Peyer's patch (tissue), 4 donors: ENCODE measurements around the gene CCDC85B. TPM values are rescaled to one million over a fixed set of nuclear protein-coding genes. Genes with fewer than 3 reads are reported as not detected.

ENCODE experiments used
- DNase-seq, 3 donors: peaks; one replicate each; pipeline ENCODE4 v3.0.0-alpha.2; 2017 to 2019
- H3K27ac ChIP-seq, 4 donors: fragments of 200-600 bp; sonication (generic); one replicate each; pipeline ENCODE4 v1.5.1; 2016 to 2019
- H3K27me3 ChIP-seq, 2 donors: fragments of 200-600 bp; sonication (generic); one replicate each; pipeline ENCODE4 v1.5.1; 2019
- H3K36me3 ChIP-seq, 3 donors: fragments of 200-600 bp; sonication (generic); one replicate each; pipeline ENCODE4 v1.5.1; 2016 to 2019
- H3K4me1 ChIP-seq, 4 donors: fragments of 200-600 bp; sonication (generic); one replicate each; pipeline ENCODE4 v1.5.1; 2016 to 2019
- H3K4me3 ChIP-seq, 4 donors: fragments of 200-600 bp; sonication (generic); 1 replicate in 3 of 4; 2 replicates in 1 of 4; pipeline ENCODE4 v1.5.1; 2016 to 2019; ENCODE audit warnings: mild to moderate bottlenecking in 1 of 4
- H3K9me3 ChIP-seq, 4 donors: fragments of 200-600 bp; sonication (generic); one replicate each; pipeline ENCODE4 v1.5.1; 2016 to 2019; ENCODE audit warnings: mild to moderate bottlenecking in 1 of 4
- CTCF ChIP-seq, 6 experiments: fragments of 450-650 bp in 4 of 6; fragments of 200-600 bp in 2 of 6; sonication (generic) in 1 of 6; IDR thresholded peaks; one replicate each; pipeline ENCODE4 v1.5.1; 2017 to 2019; ENCODE audit warnings: antibody characterized with exemption in 6 of 6, mild to moderate bottlenecking in 3 of 6, moderate library complexity in 1 of 6
- POLR2A ChIP-seq, 2 donors: fragments of 450-650 bp; IDR thresholded peaks; one replicate each; pipeline ENCODE4 v1.5.1; 2017; ENCODE audit warnings: antibody characterized with exemption in 2 of 2, mild to moderate bottlenecking in 2 of 2, moderate library complexity in 2 of 2
- total RNA-seq, 4 donors: library from RNA; depleted of rRNA; stranded (reverse); fragments of >200 nt; gene quantifications; one replicate each; pipeline ENCODE4 v1.1.0, GENCODE V29; 2016

CCDC85B gene
- total RNA-seq, 4 donors from 2014 or later, result 3.5 to 12.4 (median 7.4) TPM

GRCh38 chr11:65859095-65859811 lies 31.2 kb upstream of the CCDC85B start:
- Histone ChIP-seq H3K4me3 (peak overlapping the region; percentile 80 to 97 (median 90)), H3K36me3 (peaks cover 0 to 47% (median 0%) of the 10 kb centered on the region in 3 donors), H3K4me1 (peaks cover 0 to 46% (median 19%) of the 10 kb centered on the region in 4 donors), H3K27me3 (no peaks in the 10 kb centered on the region), H3K9me3 (no peaks in the 10 kb centered on the region), H3K27ac (peak overlapping the region; percentile 95 to 99 (median 97))
- peak; percentile 98 to 100 (median 100) for DNase-seq
- TF ChIP-seq CTCF (IDR thresholded peaks at IDR 0.05) (peak in 2 of 6 experiments; percentile 7 to 25), POLR2A (IDR thresholded peaks at IDR 0.05) (peak; percentile 83 to 89)

GRCh38 chr11:65859812-65860277 lies 30.6 kb upstream of the CCDC85B start:
- TF ChIP-seq POLR2A (IDR thresholded peaks at IDR 0.05) (no peak), CTCF (IDR thresholded peaks at IDR 0.05) (no peak)
- H3K9me3 ChIP-seq, result no peaks in the 10 kb centered on the region
- DNase-seq, result peak in 2 of 3 donors; percentile 46 to 65
- peak overlapping the region; percentile 80 to 97 (median 90) for H3K4me3 ChIP-seq
- peaks cover 0 to 47% (median 0%) of the 10 kb centered on the region in 3 donors for H3K36me3 ChIP-seq
- no peaks in the 10 kb centered on the region for H3K27me3 ChIP-seq
- H3K27ac ChIP-seq, result peak overlapping the region; percentile 95 to 99 (median 97)
- H3K4me1 ChIP-seq, result peaks cover 0 to 42% (median 19%) of the 10 kb centered on the region in 4 donors

- Histone ChIP-seq H3K4me3 (peak within 1 kb of the TSS; percentile 80 to 97 (median 90)), H3K36me3 (peaks cover 0 to 47% (median 0%) of the 10 kb centered on the region in 3 donors), H3K27me3 (no peaks in the 10 kb centered on the region), H3K4me1 (peaks cover 0 to 35% (median 18%) of the 10 kb centered on the region in 4 donors), H3K27ac (peak within 1 kb of the TSS; percentile 95 to 99 (median 97)), H3K9me3 (no peaks in the 10 kb centered on the region)
- TF ChIP-seq POLR2A (IDR thresholded peaks at IDR 0.05) (peak; percentile 77 to 88), CTCF (IDR thresholded peaks at IDR 0.05) (peak; percentile 88 to 96 (median 93))
- DNase-seq, result peak; percentile 97 to 99 (median 98)
Observed at GRCh38 chr11:65860278-65861164, 30.0 kb upstream of the CCDC85B start, which contains the start of gene MUS81. TSS of gene MUS81 (plus strand) at chr11:65860433. CDS start at chr11:65860754, 321 bp downstream.

- peak in 1 of 3 donors; percentile 54 for DNase-seq
- H3K4me1 ChIP-seq, result peaks cover 0 to 29% (median 12%) of the 10 kb centered on the region in 4 donors
- no peaks in the 10 kb centered on the region for H3K27me3 ChIP-seq
- peak overlapping the region; percentile 95 to 99 (median 97) for H3K27ac ChIP-seq
- H3K4me3 ChIP-seq, result peak overlapping the region; percentile 80 to 97 (median 90)
- TF ChIP-seq POLR2A (IDR thresholded peaks at IDR 0.05) (no peak), CTCF (IDR thresholded peaks at IDR 0.05) (no peak)
- no peaks in the 10 kb centered on the region for H3K9me3 ChIP-seq
- H3K36me3 ChIP-seq, result peaks cover 0 to 47% (median 0%) of the 10 kb centered on the region in 3 donors
Observed at GRCh38 chr11:65861165-65861505, 29.3 kb upstream of the CCDC85B start.

- H3K27me3 ChIP-seq, result no peaks in the 10 kb centered on the region
- DNase-seq, result peak in 1 of 3 donors; percentile 72
- peaks cover 0 to 25% (median 7%) of the 10 kb centered on the region in 4 donors for H3K4me1 ChIP-seq
- H3K9me3 ChIP-seq, result no peaks in the 10 kb centered on the region
- TF ChIP-seq POLR2A (IDR thresholded peaks at IDR 0.05) (no peak), CTCF (IDR thresholded peaks at IDR 0.05) (no peak)
- peaks cover 0 to 51% (median 0%) of the 10 kb centered on the region in 3 donors for H3K36me3 ChIP-seq
- peak overlapping the region; percentile 95 to 99 (median 97) for H3K27ac ChIP-seq
- H3K4me3 ChIP-seq, result peak overlapping the region; percentile 80 to 97 (median 90)
Observed at GRCh38 chr11:65861533-65862183, 28.8 kb upstream of the CCDC85B start.
